Stimulated activated CD8-positive, alpha-beta memory T cell treated with anti-CD3 and anti-CD28 coated beads, Interleukin-15, amount 100 ng/mL, for 4 hours (primary cell): ENCODE data around the gene RAMP2.

ENCODE experiments used
- DNase-seq, 2 donors: peaks; one replicate each; pipeline ENCODE4 v3.0.0-alpha.2; 2020; ENCODE audit warnings: low read depth in 2 of 2

RAMP2 gene

GRCh38 chr17:42792545-42792944, 31.5 kb downstream of the RAMP2 start:
- no peak for DNase-seq

GRCh38 chr17:42795061-42795460, 34.0 kb downstream of the RAMP2 start:
- DNase-seq = no peak

GRCh38 chr17:42795465-42795864, 34.4 kb downstream of the RAMP2 start:
- no peak for DNase-seq

- DNase-seq = no peak
These were observed 35.2 kb downstream of the RAMP2 start for GRCh38 chr17:42796066-42796758.

- DNase-seq = no peak
These were observed 36.3 kb downstream of the RAMP2 start for GRCh38 chr17:42797067-42798007.

GRCh38 chr17:42798011-42798382, 37.0 kb downstream of the RAMP2 start:
- DNase-seq = no peak

GRCh38 chr17:42798383-42799380, 37.7 kb downstream of the RAMP2 start, which contains the start of the genes CNTD1 and COA3:
CNTD1 (plus strand) TSS chr17:42798861; CDS start chr17:42799068, 207 bp downstream.
COA3 (minus strand) TSS chr17:42798704; CDS start chr17:42798681, 23 bp downstream.
- DNase-seq = peak; percentile 50 to 52

- DNase-seq = no peak
These were observed 42.3 kb downstream of the RAMP2 start for GRCh38 chr17:42803074-42803883.

GRCh38 chr17:42804918-42805367, 43.9 kb downstream of the RAMP2 start:
- no peak for DNase-seq

- no peak for DNase-seq
These were observed 45.2 kb downstream of the RAMP2 start for GRCh38 chr17:42806249-42806648.

GRCh38 chr17:42809250-42809649, 48.2 kb downstream of the RAMP2 start:
- DNase-seq = no peak
